ENCODE measurements around the gene HLA-DOB. TPM values are rescaled to one million over a fixed set of nuclear protein-coding genes. Genes with fewer than 3 reads are reported as not detected.

Gene HLA-DOB
- total RNA-seq, 2 experiments from 2014 or later: 48.1 to 57.1 TPM

DNA sequence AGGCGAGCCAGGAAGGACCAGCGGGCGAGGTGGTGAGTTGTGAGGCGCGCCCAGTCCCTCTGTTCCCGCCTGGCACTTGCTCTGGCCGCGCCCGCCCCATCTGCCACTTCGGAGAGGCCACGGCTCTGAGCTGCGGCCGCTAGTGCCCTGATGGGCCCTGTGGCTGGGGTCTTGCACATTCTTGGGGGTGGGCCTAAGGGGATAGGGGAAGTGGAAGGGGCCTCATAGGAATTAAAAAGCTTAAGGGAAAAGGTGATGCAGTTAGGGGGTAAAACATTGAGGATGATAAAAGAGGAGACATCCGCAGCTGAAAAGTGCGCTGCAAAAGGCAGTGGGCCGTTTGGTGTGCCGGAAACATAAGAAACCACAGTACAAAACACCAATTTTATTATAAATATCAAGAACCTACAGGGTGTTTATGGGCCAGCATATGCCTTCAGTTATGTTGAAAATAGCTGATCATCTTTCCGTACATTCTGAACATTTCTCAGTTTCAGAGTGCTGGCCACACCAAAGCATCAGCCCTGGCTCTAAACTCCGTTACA, 28.1 kb upstream of the HLA-DOB start:
- Histone ChIP-seq H3K4me1 (ENCODE audit: insufficient read depth, low read length, poor library complexity, severe bottlenecking) (peaks cover 55% of the 10 kb centered on the region), H3K4me3 (ENCODE audit: low read depth, low read length, poor library complexity, severe bottlenecking) (peak overlapping the region; percentile 77), H2AFZ (ENCODE audit: low read length) (no peak overlapping the region), H3K4me2 (ENCODE audit: low read length) (peak overlapping the region; percentile 90), H3K9me2 (ENCODE audit: insufficient read depth, low read length) (no peaks in the 10 kb centered on the region), H3K27ac (ENCODE audit: low read depth, low read length, poor library complexity, severe bottlenecking) (peak overlapping the region; percentile 88), H3K9me3 (ENCODE audit: low read length) (no peaks in the 10 kb centered on the region), H3K36me3 (ENCODE audit: insufficient read depth, low read length) (peaks cover 78% of the 10 kb centered on the region), H4K20me1 (ENCODE audit: insufficient read depth, low read length) (no peaks in the 10 kb centered on the region), H3K79me2 (ENCODE audit: insufficient read depth, low read depth, low read length) (peaks cover 42% of the 10 kb centered on the region)
- intact Hi-C loops (cut with micrococcal nuclease; ENCODE audit: unreplicated experiment): loop anchor here (1.0 to 5.0 kb wide), 5 partner anchors 9 to 127 kb away; partner anchors contain the start of genes HLA-DOB and PSMB9
- BruUV-seq (replicated peaks): TSS peak; percentile 88
- ChIA-PET CTCF (ENCODE audit: unreplicated experiment) (interaction anchor here (0.6 to 1.9 kb wide), 4 partner anchors 9 to 103 kb away, joined by 4 to 6 read pairs (median 6); partner anchors contain the start of genes PSMB9 and TAP1), POLR2A (interaction anchor here (0.6 to 3.7 kb wide), 13 partner anchors 12 to 315 kb away, joined by 3 to 88 read pairs (median 4); partner anchors contain the start of genes HLA-DPA1, HLA-DRB5, PSMB9 and TAP1)
- no peak for DNase-seq (ENCODE audit: low spot score)
- TF ChIP-seq EZH2phosphoT487 (IDR thresholded peaks at IDR 0.05; ENCODE audit: borderline replicate concordance, low read depth, low read length) (no peak), CTCF (conservative IDR thresholded peaks at IDR 0.05; ENCODE audit: low read length) (no peak)

DNA sequence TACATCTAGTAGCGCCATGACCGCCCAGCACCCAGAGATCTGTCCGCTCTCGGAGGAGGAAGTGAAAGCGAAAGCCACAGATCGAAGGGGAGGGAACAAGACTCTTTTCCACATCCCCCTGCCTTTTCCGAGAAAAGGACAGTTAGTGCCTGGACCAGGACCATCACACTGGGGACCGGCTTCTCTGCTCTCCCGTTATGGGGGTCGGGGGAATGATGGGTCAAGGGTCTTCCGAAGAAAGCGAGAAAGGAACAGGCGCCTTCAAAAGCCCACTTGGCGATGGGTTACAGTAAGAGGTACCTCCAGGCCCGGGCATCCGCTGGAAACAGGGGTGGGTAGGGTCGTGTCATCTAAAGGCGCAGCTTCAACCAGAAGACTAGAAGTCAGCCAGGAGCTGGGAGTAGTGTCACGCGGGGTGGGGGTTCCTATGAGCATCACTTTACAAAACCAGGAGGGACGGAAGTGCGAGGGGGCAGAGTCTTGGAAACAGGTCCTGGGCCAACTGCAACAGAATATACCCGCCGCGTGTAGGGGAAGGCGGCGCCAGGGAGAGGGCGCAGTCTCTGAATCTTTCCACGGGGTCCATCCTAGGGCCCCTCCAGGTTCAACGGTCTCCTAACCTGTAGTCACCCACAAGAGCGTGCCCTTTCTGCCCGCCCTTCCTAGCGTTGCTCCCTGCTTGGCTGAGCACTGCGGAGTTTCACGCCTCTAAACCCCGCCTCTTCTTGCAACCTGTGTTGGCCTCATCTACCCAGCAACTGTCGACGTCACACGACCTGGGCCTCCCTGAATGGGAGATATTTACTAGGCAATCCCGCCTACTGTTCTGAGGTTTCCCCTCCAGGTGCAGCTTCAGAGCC, 27.4 kb upstream of the HLA-DOB start, which contains the start of gene PSMB8:
Gene PSMB8 (minus strand): TSS at position 69 of the 860 bp plus-strand sequence. CDS start 51 bp downstream, at position 18.
- Histone ChIP-seq H3K36me3 (ENCODE audit: insufficient read depth, low read length) (peaks cover 81% of the 10 kb centered on the region), H3K4me2 (ENCODE audit: low read length) (peak within 1 kb of the TSS; percentile 90), H3K9me2 (ENCODE audit: insufficient read depth, low read length) (no peaks in the 10 kb centered on the region), H3K4me1 (ENCODE audit: insufficient read depth, low read length, poor library complexity, severe bottlenecking) (peaks cover 55% of the 10 kb centered on the region), H4K20me1 (ENCODE audit: insufficient read depth, low read length) (no peaks in the 10 kb centered on the region), H3K4me3 (ENCODE audit: low read depth, low read length, poor library complexity, severe bottlenecking) (peak within 1 kb of the TSS; percentile 77), H3K79me2 (ENCODE audit: insufficient read depth, low read depth, low read length) (peaks cover 42% of the 10 kb centered on the region), H3K9me3 (ENCODE audit: low read length) (no peaks in the 10 kb centered on the region), H2AFZ (ENCODE audit: low read length) (peak within 1 kb of the TSS; percentile 8; the same call in 1 of the 2 replicates), H3K27ac (ENCODE audit: low read depth, low read length, poor library complexity, severe bottlenecking) (peak within 1 kb of the TSS; percentile 88)
- intact Hi-C loops (cut with micrococcal nuclease; ENCODE audit: unreplicated experiment): loop anchor here (1.0 to 5.0 kb wide), 5 partner anchors 10 to 128 kb away; partner anchors contain the start of genes HLA-DOB and PSMB9
- POLR2A ChIA-PET: interaction anchor here (0.6 to 3.7 kb wide), 10 partner anchors 7 to 229 kb away, joined by 3 to 88 read pairs (median 5); partner anchors contain the start of genes HLA-DPA1, PSMB9 and TAP1
- no TSS peak for BruUV-seq (replicated peaks)
- DNase-seq (ENCODE audit: low spot score): peak; percentile 98
- TF ChIP-seq EZH2phosphoT487 (IDR thresholded peaks at IDR 0.05; ENCODE audit: borderline replicate concordance, low read depth, low read length) (no peak), CTCF (conservative IDR thresholded peaks at IDR 0.05; ENCODE audit: low read length) (0 out of 2 replicates have a peak, but pooled peaks have one; percentile 9)
- CTCF ChIA-PET (ENCODE audit: unreplicated experiment): interaction anchor here (0.6 kb wide), 1 partner anchor 104 kb away, joined by 5 read pairs; no protein-coding TSS in a partner anchor
